ENCODE measurements around the gene CLDN9.

The CLDN9 gene

GRCh38 chr16:2999929-3000328 lies 12.8 kb upstream of the CLDN9 start:
- Histone ChIP-seq H3K36me3 (ENCODE audit: control insufficient read depth, insufficient read depth, low read length) (no peaks in the 10 kb centered on the region), H3K27ac (ENCODE audit: low read depth, low read length, severe bottlenecking) (no peak overlapping the region), H3K4me3 (ENCODE audit: extremely low read depth, insufficient read depth, low read length, poor library complexity, severe bottlenecking) (no peak overlapping the region), H3K4me1 (ENCODE audit: control insufficient read depth, insufficient read depth, low read length, poor library complexity, severe bottlenecking) (no peaks in the 10 kb centered on the region), H3K9me3 (ENCODE audit: control insufficient read depth, low read length) (no peaks in the 10 kb centered on the region)
- WGBS, 2 experiments (ENCODE audit: insufficient coverage in 2 of 2) = 93 to 96% methylated on average over 5 to 6 of the region's 6 CpGs

DNA sequence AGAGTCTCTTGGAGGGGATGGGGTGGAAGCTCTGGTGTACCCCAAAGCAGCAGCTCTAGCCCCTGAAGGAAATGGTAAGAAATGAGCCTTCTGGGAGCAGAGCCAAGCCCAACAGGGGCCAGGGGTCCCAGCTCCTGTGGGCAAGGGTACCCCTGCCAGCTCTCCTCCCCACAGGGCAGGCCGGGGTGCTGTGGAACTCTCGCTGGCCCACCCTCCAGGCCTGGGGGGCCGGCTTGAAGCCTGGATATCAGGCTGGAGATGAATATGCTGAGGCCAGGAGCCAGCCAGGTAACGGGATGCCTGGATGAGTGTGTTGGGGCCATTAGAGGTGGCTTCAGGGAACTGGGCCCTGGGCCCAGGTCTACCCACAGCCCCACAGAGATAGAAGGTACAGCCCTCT lies 12.2 kb upstream of the CLDN9 start:
- H3K9me3 ChIP-seq (ENCODE audit: control insufficient read depth, low read length) = no peaks in the 10 kb centered on the region
- H3K4me3 ChIP-seq (ENCODE audit: extremely low read depth, insufficient read depth, low read length, poor library complexity, severe bottlenecking) = no peak overlapping the region
- no peaks in the 10 kb centered on the region for H3K36me3 ChIP-seq (ENCODE audit: control insufficient read depth, insufficient read depth, low read length)
- no peaks in the 10 kb centered on the region for H3K4me1 ChIP-seq (ENCODE audit: control insufficient read depth, insufficient read depth, low read length, poor library complexity, severe bottlenecking)
- WGBS, 2 experiments (ENCODE audit: insufficient coverage in 2 of 2) = 67 to 90% methylated on average over 1 to 2 of the region's 4 CpGs
- H3K27ac ChIP-seq (ENCODE audit: low read depth, low read length, severe bottlenecking) = no peak overlapping the region

DNA sequence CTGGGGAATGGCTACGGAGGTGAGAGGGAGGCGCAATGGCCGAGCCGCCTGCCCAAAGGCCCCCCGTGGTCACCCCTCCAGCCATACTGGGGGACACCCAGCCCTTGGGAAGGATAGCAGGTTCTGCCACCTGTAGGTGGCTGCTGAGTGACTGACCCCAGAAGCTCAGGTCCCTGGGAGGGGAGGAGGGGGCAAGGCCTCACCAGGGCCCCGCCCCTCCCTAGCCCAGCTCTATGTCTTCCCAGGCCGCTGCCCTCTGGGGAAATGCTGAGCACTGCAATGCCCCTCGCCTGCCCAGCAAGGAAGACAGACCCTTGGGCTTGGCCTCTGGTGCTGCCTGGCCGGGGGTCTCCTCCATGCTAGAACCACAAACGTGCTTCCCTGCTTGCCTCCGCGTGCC lies 11.4 kb upstream of the CLDN9 start:
- H3K4me1 ChIP-seq (ENCODE audit: control insufficient read depth, insufficient read depth, low read length, poor library complexity, severe bottlenecking) = no peaks in the 10 kb centered on the region
- H3K36me3 ChIP-seq (ENCODE audit: control insufficient read depth, insufficient read depth, low read length) = no peaks in the 10 kb centered on the region
- no peaks in the 10 kb centered on the region for H3K9me3 ChIP-seq (ENCODE audit: control insufficient read depth, low read length)
- WGBS, 2 experiments (ENCODE audit: insufficient coverage in 2 of 2) = 78 to 85% methylated on average over 7 to 8 of the region's 12 CpGs
- H3K4me3 ChIP-seq (ENCODE audit: extremely low read depth, insufficient read depth, low read length, poor library complexity, severe bottlenecking) = no peak overlapping the region
- H3K27ac ChIP-seq (ENCODE audit: low read depth, low read length, severe bottlenecking) = no peak overlapping the region

DNA sequence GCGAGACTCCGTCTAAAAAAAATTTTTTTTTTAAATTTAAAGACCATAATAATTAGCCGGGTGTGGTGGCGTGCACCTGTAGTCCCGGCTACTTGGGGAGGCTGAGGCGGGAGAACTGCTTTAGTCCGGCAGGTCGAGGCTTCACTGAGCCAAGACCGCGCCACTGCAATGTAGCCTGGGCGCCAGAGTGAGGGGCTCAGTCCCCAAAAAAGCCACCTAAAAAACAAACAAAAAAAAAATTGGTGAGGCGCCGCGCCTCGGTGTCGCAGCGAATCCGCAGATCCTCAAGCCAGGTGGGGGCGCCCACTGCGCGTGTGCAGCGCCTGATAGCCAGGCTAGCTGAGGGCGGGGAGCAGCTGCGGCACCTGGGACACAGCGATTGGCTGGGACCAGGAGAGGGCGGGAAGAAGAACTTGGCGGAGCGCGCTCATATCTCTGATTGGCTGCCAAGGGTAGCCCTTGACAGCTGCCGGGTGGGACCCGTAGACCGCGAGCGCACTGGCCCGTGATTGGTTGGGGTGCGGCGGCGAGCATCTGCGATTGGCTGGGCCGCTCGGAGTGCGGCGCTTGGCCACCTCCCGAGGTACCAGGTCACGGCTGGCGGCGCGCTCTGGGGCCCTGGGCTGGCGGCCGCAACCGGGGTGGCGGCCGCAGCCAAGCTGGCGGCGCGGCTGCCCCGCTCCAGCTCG lies 9.0 kb upstream of the CLDN9 start:
- H3K36me3 ChIP-seq (ENCODE audit: control insufficient read depth, insufficient read depth, low read length) = no peaks in the 10 kb centered on the region
- no peaks in the 10 kb centered on the region for H3K9me3 ChIP-seq (ENCODE audit: control insufficient read depth, low read length)
- WGBS, 2 experiments (ENCODE audit: insufficient coverage in 2 of 2) = 6 to 7% methylated on average over 38 to 43 of the region's 58 CpGs
- H3K4me3 ChIP-seq (ENCODE audit: extremely low read depth, insufficient read depth, low read length, poor library complexity, severe bottlenecking) = no peak overlapping the region
- H3K27ac ChIP-seq (ENCODE audit: low read depth, low read length, severe bottlenecking) = no peak overlapping the region
- peaks cover 18% of the 10 kb centered on the region for H3K4me1 ChIP-seq (ENCODE audit: control insufficient read depth, insufficient read depth, low read length, poor library complexity, severe bottlenecking)

GRCh38 chr16:3004319-3004718 lies 8.4 kb upstream of the CLDN9 start:
- Histone ChIP-seq H3K36me3 (ENCODE audit: control insufficient read depth, insufficient read depth, low read length) (no peaks in the 10 kb centered on the region), H3K9me3 (ENCODE audit: control insufficient read depth, low read length) (no peaks in the 10 kb centered on the region), H3K4me3 (ENCODE audit: extremely low read depth, insufficient read depth, low read length, poor library complexity, severe bottlenecking) (no peak overlapping the region), H3K27ac (ENCODE audit: low read depth, low read length, severe bottlenecking) (no peak overlapping the region), H3K4me1 (ENCODE audit: control insufficient read depth, insufficient read depth, low read length, poor library complexity, severe bottlenecking) (peaks cover 20% of the 10 kb centered on the region)
- WGBS, 2 experiments (ENCODE audit: insufficient coverage in 2 of 2) = 0 to 1% methylated on average over 37 to 60 of the region's 67 CpGs

- Histone ChIP-seq H3K9me3 (ENCODE audit: control insufficient read depth, low read length) (no peaks in the 10 kb centered on the region), H3K27ac (ENCODE audit: low read depth, low read length, severe bottlenecking) (no peak overlapping the region), H3K4me1 (ENCODE audit: control insufficient read depth, insufficient read depth, low read length, poor library complexity, severe bottlenecking) (peaks cover 25% of the 10 kb centered on the region), H3K36me3 (ENCODE audit: control insufficient read depth, insufficient read depth, low read length) (no peaks in the 10 kb centered on the region), H3K4me3 (ENCODE audit: extremely low read depth, insufficient read depth, low read length, poor library complexity, severe bottlenecking) (peak overlapping the region; percentile 18)
- WGBS, 2 experiments (ENCODE audit: insufficient coverage in 2 of 2) = 3 to 6% methylated on average over 12 to 20 of the region's 25 CpGs
Observed at GRCh38 chr16:3004781-3005284, 7.9 kb upstream of the CLDN9 start.

DNA sequence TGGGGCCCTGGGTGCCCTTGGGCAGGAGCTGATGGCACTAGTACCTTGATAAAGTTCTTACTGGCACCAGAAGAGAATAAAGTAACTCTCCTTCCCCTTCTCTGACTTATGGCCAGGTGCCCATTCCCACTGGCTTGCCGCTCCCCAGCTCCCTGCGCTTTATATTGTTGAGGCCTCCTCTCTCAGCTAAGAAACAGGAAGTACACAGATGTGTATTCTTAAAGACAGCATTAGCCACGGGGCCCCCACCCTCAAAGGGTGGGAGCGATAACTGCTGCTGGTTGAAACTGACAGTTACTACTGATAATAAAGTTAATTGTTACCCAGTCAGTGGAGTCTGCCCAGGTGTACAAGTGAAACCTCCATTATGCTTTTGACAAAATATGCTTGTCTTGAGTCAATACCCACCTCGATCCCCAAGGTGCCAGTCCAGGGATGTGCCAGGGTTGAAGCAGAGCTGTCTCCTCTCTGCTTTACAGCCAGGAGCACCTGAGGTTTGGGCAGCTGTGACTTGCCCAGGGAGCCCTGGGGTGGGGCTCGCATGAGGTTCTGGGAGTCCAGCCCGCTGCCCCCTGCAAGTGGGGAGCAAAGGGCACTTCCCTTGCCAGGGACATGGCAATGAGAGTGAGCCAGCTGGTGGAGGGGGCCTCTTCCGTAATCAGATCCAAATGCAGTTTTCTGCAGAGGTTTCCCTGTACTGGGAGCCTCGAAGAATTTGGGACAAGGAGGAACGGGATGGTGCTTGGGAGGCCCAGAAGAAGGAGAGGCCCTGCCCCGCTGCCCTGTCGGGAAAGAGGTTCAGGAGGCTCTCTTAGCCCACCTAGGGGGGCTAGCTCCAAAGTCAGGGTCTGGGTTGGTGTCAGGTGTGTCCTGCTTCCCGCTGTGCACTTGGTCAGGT lies 5.4 kb upstream of the CLDN9 start:
- Histone ChIP-seq H3K4me1 (ENCODE audit: control insufficient read depth, insufficient read depth, low read length, poor library complexity, severe bottlenecking) (peaks cover 31% of the 10 kb centered on the region), H3K4me3 (ENCODE audit: extremely low read depth, insufficient read depth, low read length, poor library complexity, severe bottlenecking) (no peak overlapping the region), H3K36me3 (ENCODE audit: control insufficient read depth, insufficient read depth, low read length) (no peaks in the 10 kb centered on the region), H3K27ac (ENCODE audit: low read depth, low read length, severe bottlenecking) (no peak overlapping the region), H3K9me3 (ENCODE audit: control insufficient read depth, low read length) (no peaks in the 10 kb centered on the region)
- 60% methylated on average over 12 to 13 of the region's 13 CpGs for WGBS, 2 experiments (ENCODE audit: insufficient coverage in 2 of 2)

- Histone ChIP-seq H3K4me3 (ENCODE audit: extremely low read depth, insufficient read depth, low read length, poor library complexity, severe bottlenecking) (no peak overlapping the region), H3K9me3 (ENCODE audit: control insufficient read depth, low read length) (no peaks in the 10 kb centered on the region), H3K4me1 (ENCODE audit: control insufficient read depth, insufficient read depth, low read length, poor library complexity, severe bottlenecking) (peaks cover 38% of the 10 kb centered on the region), H3K36me3 (ENCODE audit: control insufficient read depth, insufficient read depth, low read length) (no peaks in the 10 kb centered on the region), H3K27ac (ENCODE audit: low read depth, low read length, severe bottlenecking) (no peak overlapping the region)
- WGBS, 2 experiments (ENCODE audit: insufficient coverage in 2 of 2) = 13 to 22% methylated on average over 10 to 11 of the region's 17 CpGs
Observed at GRCh38 chr16:3007957-3008689, 4.6 kb upstream of the CLDN9 start.

DNA sequence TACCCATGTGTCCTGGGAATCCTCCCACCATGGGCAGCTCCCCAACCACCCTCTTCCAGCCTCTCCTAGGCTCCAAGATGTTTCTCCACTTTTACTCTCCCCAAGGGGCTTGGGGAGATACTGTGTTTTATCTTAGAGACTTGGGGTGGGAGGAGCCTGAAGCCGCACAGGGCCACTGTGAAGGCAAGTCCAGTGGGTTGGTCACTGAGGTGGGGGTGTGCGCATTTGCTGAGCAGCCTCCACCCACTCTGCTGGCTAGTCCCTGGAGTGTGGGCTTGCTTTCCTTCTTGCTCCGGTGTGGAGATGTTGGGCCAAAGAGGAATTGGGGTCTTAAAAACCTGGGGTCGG lies 4.1 kb upstream of the CLDN9 start:
- Histone ChIP-seq H3K9me3 (ENCODE audit: control insufficient read depth, low read length) (no peaks in the 10 kb centered on the region), H3K4me3 (ENCODE audit: extremely low read depth, insufficient read depth, low read length, poor library complexity, severe bottlenecking) (no peak overlapping the region), H3K36me3 (ENCODE audit: control insufficient read depth, insufficient read depth, low read length) (no peaks in the 10 kb centered on the region), H3K27ac (ENCODE audit: low read depth, low read length, severe bottlenecking) (no peak overlapping the region), H3K4me1 (ENCODE audit: control insufficient read depth, insufficient read depth, low read length, poor library complexity, severe bottlenecking) (peaks cover 39% of the 10 kb centered on the region)
- 51% methylated on average over 4 of the region's 4 CpGs for WGBS, 2 experiments (ENCODE audit: insufficient coverage in 2 of 2)

GRCh38 chr16:3009568-3010390 lies 2.9 kb upstream of the CLDN9 start:
- Histone ChIP-seq H3K36me3 (ENCODE audit: control insufficient read depth, insufficient read depth, low read length) (no peaks in the 10 kb centered on the region), H3K4me3 (ENCODE audit: extremely low read depth, insufficient read depth, low read length, poor library complexity, severe bottlenecking) (no peak overlapping the region), H3K27ac (ENCODE audit: low read depth, low read length, severe bottlenecking) (peak overlapping the region; percentile 23), H3K4me1 (ENCODE audit: control insufficient read depth, insufficient read depth, low read length, poor library complexity, severe bottlenecking) (peaks cover 41% of the 10 kb centered on the region), H3K9me3 (ENCODE audit: control insufficient read depth, low read length) (no peaks in the 10 kb centered on the region)
- 34 to 38% methylated on average over 14 to 18 of the region's 21 CpGs for WGBS, 2 experiments (ENCODE audit: insufficient coverage in 2 of 2)

Data from mesodermal cell (in vitro differentiated cells).